Glutamatergic neuron (in vitro differentiated cells): Measurements from ENCODE around the gene CBLC. TPM values are rescaled to one million over a fixed set of nuclear protein-coding genes. Genes with fewer than 3 reads are reported as not detected.

Experiments used
- DNase-seq: peaks from one replicate; pipeline ENCODE4 v3.0.0; 2022
- H3K27ac Mint-ChIP-seq: one replicate; pipeline ENCODE4 v1.8.0; 2020; ENCODE audit warnings: mild to moderate bottlenecking, mixed read lengths, inconsistent platforms; ENCODE audit not compliant: unreplicated experiment
- H3K27me3 Mint-ChIP-seq: one replicate; pipeline ENCODE4 v1.8.0; 2020; ENCODE audit warnings: mild to moderate bottlenecking, moderate library complexity, mixed read lengths, inconsistent platforms; ENCODE audit not compliant: unreplicated experiment
- H3K36me3 Mint-ChIP-seq: one replicate; pipeline ENCODE4 v1.8.0; 2020; ENCODE audit warnings: mild to moderate bottlenecking, mixed read lengths, inconsistent platforms; ENCODE audit not compliant: unreplicated experiment
- H3K4me1 Mint-ChIP-seq: one replicate; pipeline ENCODE4 v1.8.0; 2020; ENCODE audit warnings: mild to moderate bottlenecking, low read depth, mixed read lengths, inconsistent platforms; ENCODE audit not compliant: unreplicated experiment
- H3K4me3 Mint-ChIP-seq: one replicate; pipeline ENCODE4 v1.8.0; 2020; ENCODE audit warnings: mild to moderate bottlenecking, mixed read lengths, inconsistent platforms; ENCODE audit not compliant: unreplicated experiment
- H3K9me3 Mint-ChIP-seq: one replicate; pipeline ENCODE4 v1.8.0; 2020; ENCODE audit warnings: mild to moderate bottlenecking, moderate library complexity, mixed read lengths, inconsistent platforms; ENCODE audit not compliant: unreplicated experiment
- CTCF ChIP-seq: fragments of 200-600 bp; sonication (generic); IDR thresholded peaks from one replicate; pipeline ENCODE4 v1.5.0; 2021; ENCODE audit not compliant: partially characterized antibody, unreplicated experiment
- total RNA-seq: library from RNA; stranded (reverse); fragmentation: NEBNext Ultra II Directional; extraction: Animal tissue kit (Norgen Biotek cat#: 25700); gene quantifications from one replicate; pipeline ENCODE4 v1.2.1, GENCODE V29; 2021; ENCODE audit not compliant: unreplicated experiment

The CBLC gene
- total RNA-seq, 1 donor from 2014 or later = not detected

- H3K27ac Mint-ChIP-seq = no peak within 1 kb of the TSS
- peak; percentile 54 for DNase-seq
- no peak for TF ChIP-seq CTCF
- peaks cover 6% of the 10 kb centered on the region for H3K4me1 Mint-ChIP-seq
- H3K36me3 Mint-ChIP-seq = peaks cover 3% of the 10 kb centered on the region
- peak within 1 kb of the TSS; percentile 64 for H3K4me3 Mint-ChIP-seq
- peaks cover 1% of the 10 kb centered on the region for H3K9me3 Mint-ChIP-seq
- peaks cover 7% of the 10 kb centered on the region for H3K27me3 Mint-ChIP-seq
Measured at GRCh38 chr19:44808463-44809371, 31.0 kb downstream of the CBLC start, which contains the start of gene BCAM. Gene BCAM (plus strand): TSS chr19:44809103. CDS start chr19:44809125, 22 bp downstream.

DNA sequence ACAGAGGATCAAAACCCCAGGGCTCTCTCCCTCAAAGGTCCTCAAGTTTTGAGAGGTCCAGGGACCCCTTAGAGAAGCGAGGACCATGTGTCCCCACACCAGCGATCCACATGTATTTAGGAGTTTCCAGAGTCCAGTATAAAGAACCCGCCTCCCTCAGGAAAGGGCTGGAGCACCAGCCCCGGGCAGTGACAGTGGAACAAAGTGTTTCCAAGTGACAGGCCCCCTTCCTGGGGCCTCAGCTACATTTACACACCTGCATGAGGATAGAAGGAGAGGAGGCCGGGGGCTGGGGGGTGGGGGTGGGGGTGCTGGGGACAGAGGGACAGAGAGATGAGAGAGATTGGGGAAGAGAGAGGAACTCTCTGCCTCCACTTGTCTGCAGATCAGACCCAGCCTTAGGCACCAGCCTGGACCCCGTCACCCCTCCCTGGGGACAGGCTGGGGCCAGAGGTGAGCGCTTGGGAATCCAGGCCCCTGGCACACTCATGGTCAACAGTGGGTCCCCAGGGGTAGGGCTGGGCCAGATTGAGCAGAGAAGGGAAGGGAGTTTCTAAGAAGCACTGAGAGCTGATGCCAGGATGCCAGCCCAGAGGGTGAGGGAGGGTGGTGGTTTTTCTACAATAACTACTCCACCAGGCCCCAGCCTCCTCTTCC is 32.0 kb downstream of the CBLC start:
- Mint-ChIP-seq H3K4me1 (peaks cover 14% of the 10 kb centered on the region), H3K9me3 (peaks cover 1% of the 10 kb centered on the region), H3K4me3 (peak overlapping the region; percentile 64), H3K36me3 (peaks cover 5% of the 10 kb centered on the region), H3K27ac (no peak overlapping the region), H3K27me3 (peaks cover 10% of the 10 kb centered on the region)
- DNase-seq = no peak
- no peak for TF ChIP-seq CTCF

- no peak overlapping the region for H3K4me3 Mint-ChIP-seq
- H3K36me3 Mint-ChIP-seq = peaks cover 5% of the 10 kb centered on the region
- peaks cover 22% of the 10 kb centered on the region for H3K4me1 Mint-ChIP-seq
- TF ChIP-seq CTCF = no peak
- H3K27ac Mint-ChIP-seq = no peak overlapping the region
- H3K27me3 Mint-ChIP-seq = peaks cover 14% of the 10 kb centered on the region
- H3K9me3 Mint-ChIP-seq = peaks cover 4% of the 10 kb centered on the region
- no peak for DNase-seq
Measured at GRCh38 chr19:44810234-44811121, 32.8 kb downstream of the CBLC start.

- no peak overlapping the region for H3K27ac Mint-ChIP-seq
- TF ChIP-seq CTCF = no peak
- no peak for DNase-seq
- peaks cover 5% of the 10 kb centered on the region for H3K9me3 Mint-ChIP-seq
- peaks cover 22% of the 10 kb centered on the region for H3K4me1 Mint-ChIP-seq
- peaks cover 5% of the 10 kb centered on the region for H3K36me3 Mint-ChIP-seq
- H3K27me3 Mint-ChIP-seq = peaks cover 14% of the 10 kb centered on the region
- peak overlapping the region; percentile 15 for H3K4me3 Mint-ChIP-seq
Measured at GRCh38 chr19:44811122-44811419, 33.4 kb downstream of the CBLC start.
